ENCODE results near the gene SLC25A23.

The SLC25A23 gene

DNA sequence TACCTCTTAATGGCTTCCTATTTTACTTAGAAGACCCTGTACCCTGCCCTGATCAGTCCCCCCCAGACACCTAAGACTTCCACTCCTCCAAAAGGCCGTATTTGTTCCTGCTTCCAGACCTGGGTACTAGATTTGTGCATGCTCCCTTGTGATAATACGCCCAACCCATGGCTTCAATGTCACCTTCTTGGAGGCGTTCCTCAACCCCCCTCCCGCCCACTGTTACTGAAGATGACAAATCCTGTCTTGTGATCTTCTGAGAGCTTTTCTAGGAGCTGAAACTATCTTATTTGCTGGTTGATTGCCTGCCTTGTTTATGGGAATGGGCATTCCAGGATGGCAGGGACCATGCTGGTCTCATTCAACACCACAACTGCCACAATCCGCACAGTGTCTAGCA, 9.4 kb downstream of the SLC25A23 start:
- POLR2A ChIA-PET (ENCODE audit: low non-redundant PET): no interaction called here
- TF ChIP-seq, protein P1, sequence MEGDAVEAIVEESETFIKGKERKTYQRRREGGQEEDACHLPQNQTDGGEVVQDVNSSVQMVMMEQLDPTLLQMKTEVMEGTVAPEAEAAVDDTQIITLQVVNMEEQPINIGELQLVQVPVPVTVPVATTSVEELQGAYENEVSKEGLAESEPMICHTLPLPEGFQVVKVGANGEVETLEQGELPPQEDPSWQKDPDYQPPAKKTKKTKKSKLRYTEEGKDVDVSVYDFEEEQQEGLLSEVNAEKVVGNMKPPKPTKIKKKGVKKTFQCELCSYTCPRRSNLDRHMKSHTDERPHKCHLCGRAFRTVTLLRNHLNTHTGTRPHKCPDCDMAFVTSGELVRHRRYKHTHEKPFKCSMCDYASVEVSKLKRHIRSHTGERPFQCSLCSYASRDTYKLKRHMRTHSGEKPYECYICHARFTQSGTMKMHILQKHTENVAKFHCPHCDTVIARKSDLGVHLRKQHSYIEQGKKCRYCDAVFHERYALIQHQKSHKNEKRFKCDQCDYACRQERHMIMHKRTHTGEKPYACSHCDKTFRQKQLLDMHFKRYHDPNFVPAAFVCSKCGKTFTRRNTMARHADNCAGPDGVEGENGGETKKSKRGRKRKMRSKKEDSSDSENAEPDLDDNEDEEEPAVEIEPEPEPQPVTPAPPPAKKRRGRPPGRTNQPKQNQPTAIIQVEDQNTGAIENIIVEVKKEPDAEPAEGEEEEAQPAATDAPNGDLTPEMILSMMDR (conservative IDR thresholded peaks at IDR 0.05; ENCODE audit: low read depth): no peak
- no peak overlapping the region for H3K27ac ChIP-seq
- CTCF ChIA-PET: no interaction called here
- no peak for DNase-seq (ENCODE audit: low spot score)

DNA sequence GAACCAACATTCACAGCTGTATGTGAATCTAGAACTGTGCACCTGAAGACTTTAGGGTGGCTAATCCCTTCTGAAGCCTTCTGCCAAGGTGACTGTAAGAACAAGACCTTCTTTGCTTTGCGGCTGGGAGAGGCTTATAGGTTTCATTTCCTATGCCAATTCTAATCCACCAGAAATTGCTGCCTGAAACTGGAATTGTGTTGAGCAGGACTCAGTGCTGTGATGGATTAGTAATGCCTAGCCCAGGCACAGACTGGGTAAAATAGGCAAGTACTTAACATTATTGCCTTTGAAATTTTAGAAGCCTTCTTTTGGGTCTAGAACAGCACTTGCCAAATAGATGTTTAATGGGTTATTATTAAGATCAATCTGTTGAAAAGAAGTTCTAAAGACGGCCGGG, 11.5 kb downstream of the SLC25A23 start:
- ChIA-PET CTCF (no interaction called here), POLR2A (ENCODE audit: low non-redundant PET) (no interaction called here)
- H3K27ac ChIP-seq: no peak overlapping the region
- DNase-seq (ENCODE audit: low spot score): no peak
- TF ChIP-seq, protein P1 (conservative IDR thresholded peaks at IDR 0.05; ENCODE audit: low read depth): no peak

DNA sequence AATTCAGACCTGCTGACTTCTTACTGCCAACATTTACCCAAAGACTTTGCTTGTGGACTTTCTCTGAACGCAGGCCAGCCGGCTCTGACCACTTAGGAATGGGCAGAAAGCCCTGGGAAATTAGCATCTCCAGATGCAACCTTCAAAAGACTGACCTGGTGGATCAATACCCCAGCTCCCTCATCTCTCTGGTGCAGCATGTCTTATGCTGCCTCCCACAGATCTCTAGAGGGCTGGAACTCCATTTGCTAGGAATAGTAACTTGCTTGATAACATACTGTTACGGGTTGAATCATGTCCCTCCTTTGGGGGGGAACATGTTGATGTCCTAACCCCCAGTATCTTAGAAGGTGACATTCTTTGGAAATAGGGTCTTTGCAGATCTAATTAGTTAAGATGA, 13.1 kb downstream of the SLC25A23 start:
- TF ChIP-seq, protein P1 (conservative IDR thresholded peaks at IDR 0.05; ENCODE audit: low read depth): no peak
- H3K27ac ChIP-seq: no peak overlapping the region
- ChIA-PET CTCF (no interaction called here), POLR2A (ENCODE audit: low non-redundant PET) (no interaction called here)
- DNase-seq (ENCODE audit: low spot score): no peak

DNA sequence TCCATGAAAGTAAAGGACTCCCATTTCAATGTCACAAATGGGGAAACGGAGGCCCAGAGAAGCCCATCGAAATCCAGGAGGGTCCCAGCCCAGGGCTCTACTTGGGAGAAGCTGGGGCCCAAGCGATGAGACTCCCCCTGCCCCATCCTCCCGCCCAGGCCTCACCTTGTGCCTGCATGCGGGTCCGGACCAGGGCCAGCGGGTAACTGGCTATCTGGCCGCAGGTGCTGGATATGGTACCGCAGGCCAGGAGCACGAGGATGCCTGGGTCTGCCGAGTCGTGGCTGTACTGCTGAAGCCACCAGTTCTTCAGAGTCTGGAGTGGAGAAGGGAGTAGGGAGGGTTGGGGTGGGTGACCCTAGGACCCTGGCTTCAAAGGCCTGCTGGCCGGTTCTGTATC, 15.6 kb downstream of the SLC25A23 start:
- ChIA-PET POLR2A (ENCODE audit: low non-redundant PET) (no interaction called here), CTCF (no interaction called here)
- H3K27ac ChIP-seq: no peak overlapping the region
- DNase-seq (ENCODE audit: low spot score): no peak
- TF ChIP-seq, protein P1 (conservative IDR thresholded peaks at IDR 0.05; ENCODE audit: low read depth): no peak

DNA sequence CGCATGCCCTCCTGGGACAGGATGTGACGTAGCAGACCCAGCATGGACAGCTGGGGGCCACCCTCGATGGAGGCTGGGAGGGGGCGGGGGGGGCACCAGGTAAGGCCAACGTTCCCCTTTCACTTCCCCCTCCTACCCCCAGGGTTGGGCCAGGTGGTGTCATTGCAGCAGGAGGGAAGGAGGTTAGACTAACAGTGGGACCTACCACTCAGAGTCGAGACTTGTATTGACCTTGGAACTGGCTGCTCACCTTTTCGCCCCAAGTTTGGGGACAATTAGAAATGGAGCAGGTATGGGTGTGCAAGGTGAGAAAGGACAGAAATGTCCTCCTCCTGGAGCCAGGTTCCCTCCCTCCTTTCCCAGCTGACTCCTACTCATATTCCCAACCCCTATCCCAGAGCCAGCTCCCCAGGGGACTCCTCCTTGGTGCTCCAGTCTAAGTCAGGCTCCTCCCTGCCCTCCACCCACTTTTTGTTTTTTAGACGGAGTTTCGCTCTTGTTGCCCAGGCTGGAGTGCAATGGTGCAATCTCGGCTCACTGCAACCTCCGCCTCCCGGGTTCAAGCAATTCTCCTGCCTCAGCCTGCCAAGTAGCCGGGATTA, 17.4 kb downstream of the SLC25A23 start:
- TF ChIP-seq, protein P1 (conservative IDR thresholded peaks at IDR 0.05; ENCODE audit: low read depth): no peak
- ChIA-PET CTCF (no interaction called here), POLR2A (ENCODE audit: low non-redundant PET) (no interaction called here)
- DNase-seq (ENCODE audit: low spot score): no peak
- H3K27ac ChIP-seq: no peak overlapping the region

DNA sequence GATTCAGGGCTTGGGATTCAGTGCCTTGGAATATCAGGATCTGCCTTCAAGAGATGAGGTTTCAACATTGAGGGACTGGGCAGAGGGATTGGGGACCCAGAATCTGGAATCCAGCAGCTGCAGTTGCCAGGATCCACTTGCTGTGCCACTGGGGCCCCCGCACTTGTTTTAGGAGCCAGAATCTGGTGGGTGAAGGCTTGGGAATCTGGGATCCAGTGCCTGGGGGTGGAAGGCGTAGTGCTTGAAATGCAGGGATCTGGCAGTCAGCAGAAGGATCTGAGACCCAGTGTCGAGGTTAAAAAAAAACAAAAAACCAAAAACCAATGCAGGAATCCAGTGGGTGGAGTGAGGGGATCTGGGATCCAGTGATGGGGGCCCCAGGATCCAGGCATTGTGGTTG, 18.7 kb downstream of the SLC25A23 start:
- DNase-seq (ENCODE audit: low spot score): no peak
- POLR2A ChIA-PET (ENCODE audit: low non-redundant PET): no interaction called here
- H3K27ac ChIP-seq: no peak overlapping the region
- CTCF ChIA-PET: no interaction called here
- TF ChIP-seq, protein P1 (conservative IDR thresholded peaks at IDR 0.05; ENCODE audit: low read depth): no peak

DNA sequence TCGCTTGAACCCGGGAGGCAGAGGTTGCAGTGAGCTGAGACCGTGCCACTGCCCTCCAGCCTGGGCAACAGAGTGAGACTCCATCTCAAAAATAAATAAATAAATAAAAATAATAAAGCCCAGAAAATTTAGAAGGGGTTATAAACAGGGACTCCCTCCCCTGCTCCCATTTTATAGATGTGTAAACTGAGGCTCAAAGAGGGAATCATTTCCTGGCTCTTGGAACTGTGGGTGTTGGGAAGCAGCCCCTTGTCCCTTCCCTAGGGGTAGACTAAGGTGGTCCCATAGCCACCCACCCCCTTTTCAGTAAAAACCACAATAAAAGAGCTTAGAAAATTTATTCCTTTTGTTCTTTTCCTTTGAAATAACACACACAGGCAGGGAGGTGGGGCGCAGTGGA, 19.8 kb downstream of the SLC25A23 start:
- TF ChIP-seq, protein P1 (conservative IDR thresholded peaks at IDR 0.05; ENCODE audit: low read depth): no peak
- POLR2A ChIA-PET (ENCODE audit: low non-redundant PET): no interaction called here
- DNase-seq (ENCODE audit: low spot score): no peak
- CTCF ChIA-PET: no interaction called here
- H3K27ac ChIP-seq: no peak overlapping the region
